ENCODE measurements around the gene NUP155. TPM values are rescaled to one million over a fixed set of nuclear protein-coding genes. Genes with fewer than 3 reads are reported as not detected.

NUP155 gene
- total and polyA plus RNA-seq, 2 of the 4 experiments (the other 2 are of a cell fraction): 7.5 to 43.9 TPM

DNA sequence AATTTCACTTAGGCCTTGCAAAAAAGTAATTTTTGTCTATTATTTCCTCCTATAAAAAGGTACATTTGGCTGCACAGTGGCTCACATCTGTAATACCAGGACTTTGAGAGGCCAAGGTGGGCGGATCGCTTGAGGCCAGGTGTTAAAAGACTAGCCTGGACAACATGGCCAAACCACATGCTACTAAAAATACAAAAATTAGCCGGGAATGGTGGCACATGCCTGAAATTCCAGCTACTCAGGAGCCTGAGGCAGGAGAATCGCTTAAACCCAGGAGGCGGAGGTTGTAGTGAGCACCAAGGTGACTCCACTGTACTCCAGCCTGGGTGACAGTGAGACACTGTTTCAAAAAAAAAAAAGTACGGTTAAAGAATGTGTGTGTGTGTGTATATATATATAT lies 15.7 kb downstream of the NUP155 start:
- Histone ChIP-seq H3K36me3 (ENCODE audit: control insufficient read depth, insufficient read depth, low read length) (peaks cover 32% of the 10 kb centered on the region), H4K20me1 (ENCODE audit: insufficient read depth, low read length) (no peaks in the 10 kb centered on the region), H3K9me3 (ENCODE audit: control insufficient read depth, insufficient read depth, low read length) (no peaks in the 10 kb centered on the region), H3K9me1 (ENCODE audit: insufficient read depth, low read length) (no peaks in the 10 kb centered on the region), H3K23ac (ENCODE audit: low read depth, low read length) (no peak overlapping the region), H2BK20ac (ENCODE audit: low read depth, low read length) (no peak overlapping the region), H3K27me3 (ENCODE audit: control insufficient read depth, insufficient read depth, low read length) (no peaks in the 10 kb centered on the region), H4K5ac (ENCODE audit: low read depth, low read length) (no peak overlapping the region), H3K4me2 (ENCODE audit: low read depth, low read length) (no peak overlapping the region), H3K27ac (ENCODE audit: insufficient read depth, low read length) (no peak overlapping the region), H3K79me1 (ENCODE audit: low read depth in 1 of 2, low read length in 2 of 2) (peaks cover 4 to 9% of the 10 kb centered on the region in 2 experiments; a peak in 2 of 4 replicates), H3K56ac (ENCODE audit: extremely low read depth, insufficient read depth, low read length) (no peak overlapping the region), H2AK5ac (ENCODE audit: low read depth, low read length) (no peak overlapping the region), H2AK9ac (replicated peaks; ENCODE audit: low read depth, low read length, poor library complexity) (no peak overlapping the region), H2BK120ac (ENCODE audit: low read depth, low read length) (no peak overlapping the region), H3K4ac (ENCODE audit: low read depth, low read length) (no peak overlapping the region), H3K4me1 (ENCODE audit: control insufficient read depth, insufficient read depth, low read length) (no peaks in the 10 kb centered on the region), H2BK5ac (ENCODE audit: low read depth, low read length, poor library complexity, severe bottlenecking) (no peak overlapping the region), H4K8ac (ENCODE audit: low read depth in 2 of 2, low read length in 2 of 2) (no peak overlapping the region), H2AFZ (replicated peaks; ENCODE audit: low read length, poor library complexity) (no peak overlapping the region), H3K9ac (ENCODE audit: low read depth, low read length) (no peak overlapping the region), H3K18ac (ENCODE audit: low read depth, low read length) (no peak overlapping the region), H3K4me3 (ENCODE audit: insufficient read depth, low read depth, low read length) (no peak overlapping the region), H3K14ac (replicated peaks; ENCODE audit: low read depth, low read length) (no peak overlapping the region), H2BK15ac (ENCODE audit: low read depth, low read length) (no peak overlapping the region), H4K91ac (ENCODE audit: insufficient read depth, low read depth, low read length) (no peak overlapping the region)
- WGBS, 2 experiments (ENCODE audit: extremely low coverage in 2 of 2, insufficient read length in 1 of 2): no CpG with 5 or more reads among the region's 6 CpGs
- TF ChIP-seq FOS (IDR thresholded peaks at IDR 0.05; ENCODE audit: low read depth, low read length) (no peak), MXI1 (IDR thresholded peaks at IDR 0.05; ENCODE audit: borderline replicate concordance, low read depth, low read length) (no peak), MAZ (IDR thresholded peaks at IDR 0.05; ENCODE audit: borderline replicate concordance, low read depth, low read length) (no peak), CHD1 (IDR thresholded peaks at IDR 0.05; ENCODE audit: low read depth, low read length) (no peak), NFE2L2 (IDR thresholded peaks at IDR 0.05; ENCODE audit: low read depth, low read length) (no peak), CEBPB (IDR thresholded peaks at IDR 0.05; ENCODE audit: low read depth, low read length) (no peak), SMC3 (IDR thresholded peaks at IDR 0.05; ENCODE audit: low read depth, low read length) (no peak), RFX5 (IDR thresholded peaks at IDR 0.05; ENCODE audit: low read depth, low read length) (no peak), POLR2A (IDR thresholded peaks at IDR 0.05; ENCODE audit: low read depth, low read length) (no peak), RCOR1 (IDR thresholded peaks at IDR 0.05; ENCODE audit: insufficient replicate concordance, low read length) (no peak)
- TF ChIP-seq, protein P1, sequence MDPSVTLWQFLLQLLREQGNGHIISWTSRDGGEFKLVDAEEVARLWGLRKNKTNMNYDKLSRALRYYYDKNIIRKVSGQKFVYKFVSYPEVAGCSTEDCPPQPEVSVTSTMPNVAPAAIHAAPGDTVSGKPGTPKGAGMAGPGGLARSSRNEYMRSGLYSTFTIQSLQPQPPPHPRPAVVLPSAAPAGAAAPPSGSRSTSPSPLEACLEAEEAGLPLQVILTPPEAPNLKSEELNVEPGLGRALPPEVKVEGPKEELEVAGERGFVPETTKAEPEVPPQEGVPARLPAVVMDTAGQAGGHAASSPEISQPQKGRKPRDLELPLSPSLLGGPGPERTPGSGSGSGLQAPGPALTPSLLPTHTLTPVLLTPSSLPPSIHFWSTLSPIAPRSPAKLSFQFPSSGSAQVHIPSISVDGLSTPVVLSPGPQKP (IDR thresholded peaks at IDR 0.05; ENCODE audit: borderline replicate concordance, low read depth, low read length): no peak
- TF ChIP-seq, protein P2, sequence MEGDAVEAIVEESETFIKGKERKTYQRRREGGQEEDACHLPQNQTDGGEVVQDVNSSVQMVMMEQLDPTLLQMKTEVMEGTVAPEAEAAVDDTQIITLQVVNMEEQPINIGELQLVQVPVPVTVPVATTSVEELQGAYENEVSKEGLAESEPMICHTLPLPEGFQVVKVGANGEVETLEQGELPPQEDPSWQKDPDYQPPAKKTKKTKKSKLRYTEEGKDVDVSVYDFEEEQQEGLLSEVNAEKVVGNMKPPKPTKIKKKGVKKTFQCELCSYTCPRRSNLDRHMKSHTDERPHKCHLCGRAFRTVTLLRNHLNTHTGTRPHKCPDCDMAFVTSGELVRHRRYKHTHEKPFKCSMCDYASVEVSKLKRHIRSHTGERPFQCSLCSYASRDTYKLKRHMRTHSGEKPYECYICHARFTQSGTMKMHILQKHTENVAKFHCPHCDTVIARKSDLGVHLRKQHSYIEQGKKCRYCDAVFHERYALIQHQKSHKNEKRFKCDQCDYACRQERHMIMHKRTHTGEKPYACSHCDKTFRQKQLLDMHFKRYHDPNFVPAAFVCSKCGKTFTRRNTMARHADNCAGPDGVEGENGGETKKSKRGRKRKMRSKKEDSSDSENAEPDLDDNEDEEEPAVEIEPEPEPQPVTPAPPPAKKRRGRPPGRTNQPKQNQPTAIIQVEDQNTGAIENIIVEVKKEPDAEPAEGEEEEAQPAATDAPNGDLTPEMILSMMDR (conservative IDR thresholded peaks at IDR 0.05; ENCODE audit: low read depth, low read length): no peak
- TF ChIP-seq, protein P3, sequence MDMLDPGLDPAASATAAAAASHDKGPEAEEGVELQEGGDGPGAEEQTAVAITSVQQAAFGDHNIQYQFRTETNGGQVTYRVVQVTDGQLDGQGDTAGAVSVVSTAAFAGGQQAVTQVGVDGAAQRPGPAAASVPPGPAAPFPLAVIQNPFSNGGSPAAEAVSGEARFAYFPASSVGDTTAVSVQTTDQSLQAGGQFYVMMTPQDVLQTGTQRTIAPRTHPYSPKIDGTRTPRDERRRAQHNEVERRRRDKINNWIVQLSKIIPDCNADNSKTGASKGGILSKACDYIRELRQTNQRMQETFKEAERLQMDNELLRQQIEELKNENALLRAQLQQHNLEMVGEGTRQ (IDR thresholded peaks at IDR 0.05; ENCODE audit: low read depth, low read length): no peak
- in situ Hi-C loops (cut with MboI; ENCODE audit: low sequenced_read_pairs) (no loop called here), intact Hi-C loops (cut with micrococcal nuclease) (no loop called here), dilution Hi-C loops (cut with HindIII; ENCODE audit: low sequenced_read_pairs, unreplicated experiment) (no loop called here)
- no peak for ATAC-seq (ENCODE audit: low read depth)
- CTCF ChIA-PET: no interaction called here
- no peak for DNase-seq
- no TSS peak for BruUV-seq (replicated peaks)
- POLR2A ChIA-PET (ENCODE audit: unreplicated experiment): no interaction called here

Data from IMR-90 (cell line).